Fibroblast of skin of back (primary cell): ENCODE measurements around the gene EGFLAM.
A peak's percentile ranks its signal among the peaks of the same experiment; 100 is the strongest.

Source experiments
- DNase-seq: peaks from one replicate; pipeline ENCODE4 v3.0.0-alpha.2; 2013

EGFLAM gene

GRCh38 chr5:38267372-38267771, 9.0 kb downstream of the EGFLAM start:
- DNase-seq = no peak

- no peak for DNase-seq
Observed at GRCh38 chr5:38273626-38274025, 15.3 kb downstream of the EGFLAM start.

- DNase-seq = no peak
Observed at GRCh38 chr5:38274370-38274769, 16.0 kb downstream of the EGFLAM start.

- no peak for DNase-seq
Observed at GRCh38 chr5:38284384-38284783, 26.0 kb downstream of the EGFLAM start.

- DNase-seq = no peak
Observed at GRCh38 chr5:38285226-38285625, 26.9 kb downstream of the EGFLAM start.

- DNase-seq = no peak
Observed at GRCh38 chr5:38286002-38286401, 27.6 kb downstream of the EGFLAM start.

- DNase-seq = no peak
Observed at GRCh38 chr5:38287124-38287523, 28.8 kb downstream of the EGFLAM start.

GRCh38 chr5:38289457-38289856, 31.1 kb downstream of the EGFLAM start:
- DNase-seq = no peak

GRCh38 chr5:38290028-38290653, 31.8 kb downstream of the EGFLAM start:
- no peak for DNase-seq

GRCh38 chr5:38291355-38291754, 33.0 kb downstream of the EGFLAM start:
- DNase-seq = no peak

- no peak for DNase-seq
Observed at GRCh38 chr5:38292228-38292627, 33.9 kb downstream of the EGFLAM start.

- DNase-seq = no peak
Observed at GRCh38 chr5:38295751-38296150, 37.4 kb downstream of the EGFLAM start.

GRCh38 chr5:38297830-38298608, 39.7 kb downstream of the EGFLAM start:
- DNase-seq = no peak

- no peak for DNase-seq
Observed at GRCh38 chr5:38299585-38299984, 41.2 kb downstream of the EGFLAM start.

- DNase-seq = no peak
Observed at GRCh38 chr5:38305148-38305547, 46.8 kb downstream of the EGFLAM start.

GRCh38 chr5:38307845-38308244, 49.5 kb downstream of the EGFLAM start:
- no peak for DNase-seq

GRCh38 chr5:38316544-38317224, 58.3 kb downstream of the EGFLAM start:
- DNase-seq = peak; percentile 58

- DNase-seq = no peak
Observed at GRCh38 chr5:38317868-38318267, 59.5 kb downstream of the EGFLAM start.

- DNase-seq = peak; percentile 27
Observed at GRCh38 chr5:38319491-38319890, 61.1 kb downstream of the EGFLAM start.

GRCh38 chr5:38321978-38322377, 63.6 kb downstream of the EGFLAM start:
- no peak for DNase-seq

- peak; percentile 81 for DNase-seq
Observed at GRCh38 chr5:38323645-38324295, 65.4 kb downstream of the EGFLAM start.

GRCh38 chr5:38329132-38329715, 70.9 kb downstream of the EGFLAM start:
- peak; percentile 53 for DNase-seq

GRCh38 chr5:38330207-38330606, 71.8 kb downstream of the EGFLAM start:
- peak; percentile 72 for DNase-seq
